ENCODE measurements around the gene PLEKHA7. TPM values are rescaled to one million over a fixed set of nuclear protein-coding genes. Genes with fewer than 3 reads are reported as not detected.

PLEKHA7 gene
- total and polyA plus RNA-seq, 8 donors: 12.8 to 82.3 (median 46.6) TPM

DNA sequence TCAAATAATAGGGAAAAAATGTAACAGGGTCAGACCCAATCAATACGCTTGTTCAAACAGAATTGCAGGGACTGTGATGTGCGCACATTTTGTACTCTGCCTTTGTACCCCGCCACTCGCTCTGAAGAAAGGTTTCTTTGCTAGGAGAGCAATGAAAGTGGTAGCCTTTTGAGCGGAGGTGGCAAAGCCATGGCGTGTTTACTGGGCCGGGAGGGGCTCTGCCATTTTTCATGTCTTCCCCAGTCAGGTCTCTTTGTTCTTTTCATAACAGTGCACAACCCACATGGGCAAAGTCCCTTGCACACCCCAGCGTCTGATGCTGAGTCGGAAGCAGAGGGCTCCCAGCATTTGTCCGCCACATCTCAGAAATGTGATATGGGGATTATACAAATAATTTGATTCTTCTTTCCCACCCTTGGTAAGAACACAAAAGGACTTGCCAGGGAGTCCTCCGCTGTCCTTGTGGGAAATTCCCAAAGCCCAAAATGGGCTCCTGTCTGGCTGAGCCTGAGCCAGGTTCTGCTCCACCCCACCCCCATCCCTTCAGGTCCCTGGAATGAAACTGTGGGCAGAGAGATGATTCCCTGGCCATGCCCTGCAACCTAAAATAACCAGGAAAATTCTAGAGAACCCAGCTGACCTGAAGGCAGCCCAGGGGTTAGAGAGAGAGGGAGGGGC lies 239.1 kb downstream of the PLEKHA7 start:
- TF ChIP-seq POLR2A (IDR thresholded peaks at IDR 0.05) (no peak), POLR2AphosphoS5 (IDR thresholded peaks at IDR 0.05) (no peak), CTCF (IDR thresholded peaks at IDR 0.05) (no peak), EP300 (IDR thresholded peaks at IDR 0.05) (no peak)
- peaks cover 0 to 5% (median 0%) of the 10 kb centered on the region in 4 donors for H3K4me1 ChIP-seq
- peaks cover 0 to 31% (median 16%) of the 10 kb centered on the region in 4 donors for H3K36me3 ChIP-seq
- H3K27me3 ChIP-seq: no peaks in the 10 kb centered on the region
- H3K9me3 ChIP-seq: no peaks in the 10 kb centered on the region
- no peak overlapping the region for H3K4me3 ChIP-seq
- DNase-seq: no peak
- no peak overlapping the region for H3K27ac ChIP-seq
- intact Hi-C loops (cut with DNase I; ENCODE audit: low total_unique reads): no loop called here
- 78 to 91% (median 90%) methylated on average over 11 of the region's 11 CpGs for WGBS, 5 donors

- intact Hi-C loops (cut with DNase I; ENCODE audit: low total_unique reads): no loop called here
- peak in 1 of 2 donors; percentile 42 for DNase-seq
- no peak overlapping the region for H3K27ac ChIP-seq
- no peaks in the 10 kb centered on the region for H3K4me1 ChIP-seq
- TF ChIP-seq EP300 (IDR thresholded peaks at IDR 0.05) (no peak), POLR2A (IDR thresholded peaks at IDR 0.05) (no peak), CTCF (IDR thresholded peaks at IDR 0.05) (no peak), POLR2AphosphoS5 (IDR thresholded peaks at IDR 0.05) (no peak)
- 65 to 76% (median 70%) methylated on average over 9 of the region's 9 CpGs for WGBS, 5 donors
- no peaks in the 10 kb centered on the region for H3K27me3 ChIP-seq
- H3K4me3 ChIP-seq: no peak overlapping the region
- H3K36me3 ChIP-seq: peaks cover 0 to 31% (median 16%) of the 10 kb centered on the region in 4 donors
- H3K9me3 ChIP-seq: no peaks in the 10 kb centered on the region
These were observed 240.0 kb downstream of the PLEKHA7 start for GRCh38 chr11:16773981-16774935.

DNA sequence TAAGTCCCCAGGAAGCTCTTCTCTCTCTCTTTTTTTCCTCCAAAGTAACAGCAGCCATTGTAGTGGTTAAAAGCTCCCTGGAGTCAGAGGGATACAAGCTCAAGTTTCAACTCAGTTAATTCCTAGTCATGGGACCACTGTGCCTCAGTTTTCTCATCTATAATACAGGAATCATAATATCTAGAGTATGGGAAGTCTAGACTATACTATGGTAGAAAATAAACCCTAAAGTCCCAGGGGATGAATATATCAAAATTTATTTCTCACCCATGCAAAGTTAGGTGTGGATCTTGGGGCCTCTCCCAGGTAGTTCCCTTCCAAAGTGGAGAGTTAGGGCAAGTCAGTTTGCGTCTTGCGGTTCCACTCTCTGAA lies 242.1 kb downstream of the PLEKHA7 start:
- no peak overlapping the region for H3K4me3 ChIP-seq
- no peaks in the 10 kb centered on the region for H3K27me3 ChIP-seq
- no peak overlapping the region for H3K27ac ChIP-seq
- no peak for DNase-seq
- TF ChIP-seq EP300 (IDR thresholded peaks at IDR 0.05) (no peak), POLR2A (IDR thresholded peaks at IDR 0.05) (no peak), POLR2AphosphoS5 (IDR thresholded peaks at IDR 0.05) (no peak), CTCF (IDR thresholded peaks at IDR 0.05) (no peak)
- H3K9me3 ChIP-seq: no peaks in the 10 kb centered on the region
- H3K36me3 ChIP-seq: peaks cover 0 to 21% (median 6%) of the 10 kb centered on the region in 4 donors
- intact Hi-C loops (cut with DNase I; ENCODE audit: low total_unique reads): no loop called here
- no peaks in the 10 kb centered on the region for H3K4me1 ChIP-seq
- WGBS, 5 donors: 90 to 100% (median 97%) methylated on average over 2 of the region's 2 CpGs

- intact Hi-C loops (cut with DNase I; ENCODE audit: low total_unique reads): no loop called here
- no peak overlapping the region for H3K27ac ChIP-seq
- TF ChIP-seq POLR2AphosphoS5 (IDR thresholded peaks at IDR 0.05) (no peak), POLR2A (IDR thresholded peaks at IDR 0.05) (no peak), CTCF (IDR thresholded peaks at IDR 0.05) (no peak), EP300 (IDR thresholded peaks at IDR 0.05) (no peak)
- no peaks in the 10 kb centered on the region for H3K4me1 ChIP-seq
- 86 to 91% (median 90%) methylated on average over 10 to 12 of the region's 12 CpGs for whole genome bisulfite sequencing, 5 donors
- peaks cover 0 to 17% (median 4%) of the 10 kb centered on the region in 4 donors for H3K36me3 ChIP-seq
- H3K27me3 ChIP-seq: no peaks in the 10 kb centered on the region
- DNase-seq: no peak
- no peaks in the 10 kb centered on the region for H3K9me3 ChIP-seq
- H3K4me3 ChIP-seq: no peak overlapping the region
These were observed 242.7 kb downstream of the PLEKHA7 start for GRCh38 chr11:16771350-16772140.
